Liver (tissue), 9 donors: ENCODE measurements around the gene THEMIS. TPM values are rescaled to one million over a fixed set of nuclear protein-coding genes. Genes with fewer than 3 reads are reported as not detected.

Experiments
- DNase-seq: peaks from one replicate; pipeline ENCODE4 v3.0.0-alpha.2; 2017; ENCODE audit warnings: low spot score
- H3K27ac ChIP-seq, 2 donors: one replicate each; pipeline ENCODE4 v1.7.0; 2013; ENCODE audit warnings: inconsistent platforms in 2 of 2, low read length in 2 of 2, control low read depth in 1 of 2, low read depth in 1 of 2, mild to moderate bottlenecking in 1 of 2
- H3K27me3 ChIP-seq, 4 donors: one replicate each; pipeline versions ENCODE4 v1.6.1 to v1.7.0; 2013; ENCODE audit warnings: low read length in 3 of 4, inconsistent platforms in 1 of 4, mild to moderate bottlenecking in 1 of 4, moderate library complexity in 1 of 4; ENCODE audit not compliant: control insufficient read depth in 4 of 4, insufficient read depth in 4 of 4
- H3K36me3 ChIP-seq, 4 donors: one replicate each; pipeline versions ENCODE4 v1.6.1 to v1.7.0; 2013; ENCODE audit warnings: low read length in 3 of 4, mild to moderate bottlenecking in 3 of 4, low read depth in 1 of 4, moderate library complexity in 1 of 4; ENCODE audit not compliant: control insufficient read depth in 4 of 4, insufficient read depth in 3 of 4
- H3K4me1 ChIP-seq, 4 donors: one replicate each; pipeline versions ENCODE4 v1.6.1 to v1.7.0; 2013; ENCODE audit warnings: low read length in 3 of 4, mild to moderate bottlenecking in 3 of 4, moderate library complexity in 1 of 4; ENCODE audit not compliant: control insufficient read depth in 4 of 4, insufficient read depth in 4 of 4
- H3K4me3 ChIP-seq, 3 donors: one replicate each; pipeline versions ENCODE4 v1.6.1 to v1.7.0; 2013; ENCODE audit warnings: low read length in 3 of 3, control low read depth in 1 of 3, low read depth in 1 of 3, mild to moderate bottlenecking in 1 of 3
- H3K9ac ChIP-seq, 2 donors: one replicate each; pipeline ENCODE4 v1.7.0; 2013; ENCODE audit warnings: low read length in 2 of 2, mild to moderate bottlenecking in 2 of 2, moderate library complexity in 2 of 2, control low read depth in 1 of 2, low read depth in 1 of 2
- H3K9me3 ChIP-seq, 4 donors: one replicate each; pipeline versions ENCODE4 v1.6.1 to v1.7.0; 2013; ENCODE audit warnings: low read length in 3 of 4; ENCODE audit not compliant: control insufficient read depth in 4 of 4
- FOXA1 ChIP-seq: IDR thresholded peaks from 2 replicates; pipeline ENCODE4 v1.6.1; 2016; ENCODE audit warnings: antibody characterized with exemption
- FOXA2 ChIP-seq: IDR thresholded peaks from 2 replicates; pipeline ENCODE4 v1.6.1; 2016; ENCODE audit warnings: antibody characterized with exemption
- GABPA ChIP-seq, 2 donors: IDR thresholded peaks in 1 of 2; conservative IDR thresholded peaks in 1 of 2; 2 replicates each; pipeline ENCODE4 v1.6.1; 2016; ENCODE audit warnings: antibody characterized with exemption in 2 of 2, mild to moderate bottlenecking in 1 of 2, moderate library complexity in 1 of 2
- HNF4A ChIP-seq, 2 donors: conservative IDR thresholded peaks; 2 replicates each; pipeline ENCODE4 v1.6.1; 2016; ENCODE audit warnings: antibody characterized with exemption in 2 of 2, mild to moderate bottlenecking in 2 of 2
- NR2F2 ChIP-seq: IDR thresholded peaks from 2 replicates; pipeline ENCODE4 v1.6.1; 2016; ENCODE audit warnings: antibody characterized with exemption
- RAD21 ChIP-seq, 2 donors: IDR thresholded peaks; 2 replicates each; pipeline ENCODE4 v1.6.1; 2016; ENCODE audit warnings: antibody characterized with exemption in 2 of 2, mild to moderate bottlenecking in 2 of 2
- RXRA ChIP-seq, 2 donors: IDR thresholded peaks; 2 replicates each; pipeline ENCODE4 v1.6.1; 2017 to 2018; ENCODE audit warnings: antibody characterized with exemption in 2 of 2, mild to moderate bottlenecking in 1 of 2
- SP1 ChIP-seq: IDR thresholded peaks from 2 replicates; pipeline ENCODE4 v1.6.1; 2018; ENCODE audit warnings: antibody characterized with exemption, mild to moderate bottlenecking
- TAF1 ChIP-seq: conservative IDR thresholded peaks from 2 replicates; pipeline ENCODE4 v1.6.1; 2016; ENCODE audit warnings: antibody characterized with exemption, mild to moderate bottlenecking
- YY1 ChIP-seq: IDR thresholded peaks from 2 replicates; pipeline ENCODE4 v1.6.1; 2016; ENCODE audit warnings: antibody characterized with exemption, mild to moderate bottlenecking
- WGBS: extraction: QIAGEN DNeasy Blood & Tissue Kit; methylation state at CpG from one replicate; pipeline ENCODE4 v1.1.7; 2013; 5-methylcytosine and 5-hydroxymethylcytosine counted together
- polyA plus RNA-seq, 2 donors: library from polyadenylated mRNA; stranded (reverse) in 1 of 2; unstranded in 1 of 2; fragments of 200-250 nt in 1 of 2; fragments of >200 nt in 1 of 2; fragmentation: Nextera tagmentation in 1 of 2; extraction: Ambion mirVana in 1 of 2; gene quantifications; one replicate each; pipeline versions ENCODE4 v1.2.1 to v1.2.3, GENCODE V29; 2013 to 2015
- total RNA-seq, 2 donors: library from RNA; depleted of rRNA; stranded (reverse); fragments of >200 nt; gene quantifications; one replicate each; pipeline ENCODE4 v1.2.3, GENCODE V29; 2014
- TF ChIP-seq, protein P1 (sequence below): fragments of 150-350 bp; IDR thresholded peaks from 2 replicates; pipeline ENCODE4 v1.5.1; 2017; ENCODE audit warnings: improper control_type of control experiment, low read depth, low read length; ENCODE audit not compliant: missing input control
- TF ChIP-seq, protein P2 (sequence below): IDR thresholded peaks from 2 replicates; pipeline ENCODE4 v1.6.1; 2016; ENCODE audit warnings: antibody characterized with exemption
- TF ChIP-seq, protein P3 (sequence below): IDR thresholded peaks from 2 replicates; pipeline ENCODE4 v1.6.1; 2016; ENCODE audit warnings: antibody characterized with exemption, mild to moderate bottlenecking
- TF ChIP-seq, protein P4 (sequence below): IDR thresholded peaks from 2 replicates; pipeline ENCODE4 v1.6.1; 2016; ENCODE audit warnings: antibody characterized with exemption
- donor health status: healthy.
- donor health status: healthy.
- donor health status: healthy.
- donor health status: healthy.
- donor health status: healthy.

Gene THEMIS
- total and polyA plus RNA-seq, 4 donors, result 0.05 to 0.59 (median 0.21) TPM

DNA sequence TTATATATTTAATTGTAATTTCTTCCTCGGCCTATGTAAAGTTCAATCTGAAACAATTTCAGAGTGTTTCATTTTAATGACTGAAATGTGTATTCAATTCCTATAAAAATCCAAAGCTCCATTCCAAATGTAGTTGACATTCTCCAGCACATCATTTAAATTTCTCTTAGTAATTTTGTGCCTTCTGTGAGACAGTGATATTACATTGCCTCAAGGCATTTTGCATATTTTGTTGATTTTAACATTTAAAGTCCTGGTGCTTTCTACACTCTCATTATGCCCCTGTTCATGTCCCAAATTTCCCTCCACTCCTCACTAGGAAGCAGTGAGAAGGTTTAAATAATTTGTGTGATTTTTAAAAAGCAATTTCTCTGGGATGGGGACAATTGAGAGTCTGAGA lies 34.1 kb upstream of the THEMIS start:
- Histone ChIP-seq H3K9me3 (peaks cover 6 to 9% (median 7%) of the 10 kb centered on the region in 4 donors), H3K9ac (no peak overlapping the region), H3K4me1 (no peaks in the 10 kb centered on the region), H3K27ac (no peak overlapping the region), H3K36me3 (no peaks in the 10 kb centered on the region), H3K27me3 (no peaks in the 10 kb centered on the region), H3K4me3 (no peak overlapping the region)
- 88% methylated on average over 1 of the region's 1 CpG for WGBS
- DNase-seq, result no peak
- TF ChIP-seq FOXA1 (no peak), HNF4A (conservative IDR thresholded peaks at IDR 0.05) (no peak), GABPA (IDR thresholded peaks at IDR 0.05 in 1 of 2, conservative IDR thresholded peaks at IDR 0.05 in 1 of 2) (no peak), RAD21 (IDR thresholded peaks at IDR 0.05) (no peak), RXRA (IDR thresholded peaks at IDR 0.05) (no peak), SP1 (no peak), NR2F2 (no peak), FOXA2 (no peak), YY1 (no peak), TAF1 (no peak)
- TF ChIP-seq, protein P1, sequence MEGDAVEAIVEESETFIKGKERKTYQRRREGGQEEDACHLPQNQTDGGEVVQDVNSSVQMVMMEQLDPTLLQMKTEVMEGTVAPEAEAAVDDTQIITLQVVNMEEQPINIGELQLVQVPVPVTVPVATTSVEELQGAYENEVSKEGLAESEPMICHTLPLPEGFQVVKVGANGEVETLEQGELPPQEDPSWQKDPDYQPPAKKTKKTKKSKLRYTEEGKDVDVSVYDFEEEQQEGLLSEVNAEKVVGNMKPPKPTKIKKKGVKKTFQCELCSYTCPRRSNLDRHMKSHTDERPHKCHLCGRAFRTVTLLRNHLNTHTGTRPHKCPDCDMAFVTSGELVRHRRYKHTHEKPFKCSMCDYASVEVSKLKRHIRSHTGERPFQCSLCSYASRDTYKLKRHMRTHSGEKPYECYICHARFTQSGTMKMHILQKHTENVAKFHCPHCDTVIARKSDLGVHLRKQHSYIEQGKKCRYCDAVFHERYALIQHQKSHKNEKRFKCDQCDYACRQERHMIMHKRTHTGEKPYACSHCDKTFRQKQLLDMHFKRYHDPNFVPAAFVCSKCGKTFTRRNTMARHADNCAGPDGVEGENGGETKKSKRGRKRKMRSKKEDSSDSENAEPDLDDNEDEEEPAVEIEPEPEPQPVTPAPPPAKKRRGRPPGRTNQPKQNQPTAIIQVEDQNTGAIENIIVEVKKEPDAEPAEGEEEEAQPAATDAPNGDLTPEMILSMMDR, result no peak
- TF ChIP-seq, protein P2, sequence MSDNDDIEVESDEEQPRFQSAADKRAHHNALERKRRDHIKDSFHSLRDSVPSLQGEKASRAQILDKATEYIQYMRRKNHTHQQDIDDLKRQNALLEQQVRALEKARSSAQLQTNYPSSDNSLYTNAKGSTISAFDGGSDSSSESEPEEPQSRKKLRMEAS, result no peak

DNA sequence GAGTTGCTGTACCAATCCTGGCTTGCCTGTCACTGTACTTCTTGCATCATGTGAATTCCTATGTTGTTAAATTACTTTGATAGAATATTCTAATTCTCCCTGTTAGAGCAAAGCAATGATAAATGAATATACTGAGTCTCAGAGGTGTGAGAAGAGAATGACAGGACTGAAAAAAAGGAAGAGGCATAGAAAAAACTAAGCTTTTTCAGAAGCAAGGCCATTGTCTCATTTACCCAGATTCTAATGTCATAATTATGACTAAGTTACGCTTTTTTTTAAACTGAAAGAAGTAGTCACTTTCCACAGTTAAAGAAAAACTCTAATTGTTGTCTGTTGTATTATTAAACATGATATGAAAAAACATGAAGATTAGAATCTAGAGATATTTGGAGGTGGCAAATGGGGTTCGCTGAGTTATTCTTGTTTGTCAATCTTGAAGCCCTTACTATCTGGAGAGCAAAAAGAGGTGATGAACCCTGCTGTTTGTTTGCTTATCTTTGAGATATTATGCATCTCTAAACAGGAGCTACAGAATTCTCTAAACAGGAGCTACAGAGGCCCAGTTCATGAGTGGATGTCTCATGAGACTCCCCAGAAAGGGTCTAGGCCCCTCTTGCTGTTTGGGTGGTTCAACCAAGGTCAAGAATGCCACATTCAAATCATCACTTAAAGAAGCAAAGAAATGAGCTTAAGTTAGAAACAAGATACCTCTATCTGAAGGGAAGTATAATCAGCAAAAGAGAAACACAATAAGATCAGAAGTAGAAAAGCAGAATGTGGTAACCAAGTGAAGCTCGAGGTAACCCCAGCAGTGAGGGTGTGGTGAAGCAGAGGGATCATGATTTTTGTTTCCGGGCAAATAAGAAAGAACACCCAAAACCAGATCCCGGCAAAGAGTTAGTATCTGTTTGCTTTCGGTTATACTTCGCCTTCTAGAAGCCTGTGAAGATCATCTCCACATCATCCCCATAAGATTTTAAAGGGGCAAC lies 33.3 kb upstream of the THEMIS start:
- H3K27ac ChIP-seq, result no peak overlapping the region
- no peaks in the 10 kb centered on the region for H3K4me1 ChIP-seq
- H3K9ac ChIP-seq, result no peak overlapping the region
- H3K4me3 ChIP-seq, result no peak overlapping the region
- 88% methylated on average over 7 of the region's 7 CpGs for WGBS
- no peak for TF ChIP-seq NR2F2
- TF ChIP-seq, protein P3, sequence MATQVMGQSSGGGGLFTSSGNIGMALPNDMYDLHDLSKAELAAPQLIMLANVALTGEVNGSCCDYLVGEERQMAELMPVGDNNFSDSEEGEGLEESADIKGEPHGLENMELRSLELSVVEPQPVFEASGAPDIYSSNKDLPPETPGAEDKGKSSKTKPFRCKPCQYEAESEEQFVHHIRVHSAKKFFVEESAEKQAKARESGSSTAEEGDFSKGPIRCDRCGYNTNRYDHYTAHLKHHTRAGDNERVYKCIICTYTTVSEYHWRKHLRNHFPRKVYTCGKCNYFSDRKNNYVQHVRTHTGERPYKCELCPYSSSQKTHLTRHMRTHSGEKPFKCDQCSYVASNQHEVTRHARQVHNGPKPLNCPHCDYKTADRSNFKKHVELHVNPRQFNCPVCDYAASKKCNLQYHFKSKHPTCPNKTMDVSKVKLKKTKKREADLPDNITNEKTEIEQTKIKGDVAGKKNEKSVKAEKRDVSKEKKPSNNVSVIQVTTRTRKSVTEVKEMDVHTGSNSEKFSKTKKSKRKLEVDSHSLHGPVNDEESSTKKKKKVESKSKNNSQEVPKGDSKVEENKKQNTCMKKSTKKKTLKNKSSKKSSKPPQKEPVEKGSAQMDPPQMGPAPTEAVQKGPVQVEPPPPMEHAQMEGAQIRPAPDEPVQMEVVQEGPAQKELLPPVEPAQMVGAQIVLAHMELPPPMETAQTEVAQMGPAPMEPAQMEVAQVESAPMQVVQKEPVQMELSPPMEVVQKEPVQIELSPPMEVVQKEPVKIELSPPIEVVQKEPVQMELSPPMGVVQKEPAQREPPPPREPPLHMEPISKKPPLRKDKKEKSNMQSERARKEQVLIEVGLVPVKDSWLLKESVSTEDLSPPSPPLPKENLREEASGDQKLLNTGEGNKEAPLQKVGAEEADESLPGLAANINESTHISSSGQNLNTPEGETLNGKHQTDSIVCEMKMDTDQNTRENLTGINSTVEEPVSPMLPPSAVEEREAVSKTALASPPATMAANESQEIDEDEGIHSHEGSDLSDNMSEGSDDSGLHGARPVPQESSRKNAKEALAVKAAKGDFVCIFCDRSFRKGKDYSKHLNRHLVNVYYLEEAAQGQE, result no peak
- TF ChIP-seq, protein P4, sequence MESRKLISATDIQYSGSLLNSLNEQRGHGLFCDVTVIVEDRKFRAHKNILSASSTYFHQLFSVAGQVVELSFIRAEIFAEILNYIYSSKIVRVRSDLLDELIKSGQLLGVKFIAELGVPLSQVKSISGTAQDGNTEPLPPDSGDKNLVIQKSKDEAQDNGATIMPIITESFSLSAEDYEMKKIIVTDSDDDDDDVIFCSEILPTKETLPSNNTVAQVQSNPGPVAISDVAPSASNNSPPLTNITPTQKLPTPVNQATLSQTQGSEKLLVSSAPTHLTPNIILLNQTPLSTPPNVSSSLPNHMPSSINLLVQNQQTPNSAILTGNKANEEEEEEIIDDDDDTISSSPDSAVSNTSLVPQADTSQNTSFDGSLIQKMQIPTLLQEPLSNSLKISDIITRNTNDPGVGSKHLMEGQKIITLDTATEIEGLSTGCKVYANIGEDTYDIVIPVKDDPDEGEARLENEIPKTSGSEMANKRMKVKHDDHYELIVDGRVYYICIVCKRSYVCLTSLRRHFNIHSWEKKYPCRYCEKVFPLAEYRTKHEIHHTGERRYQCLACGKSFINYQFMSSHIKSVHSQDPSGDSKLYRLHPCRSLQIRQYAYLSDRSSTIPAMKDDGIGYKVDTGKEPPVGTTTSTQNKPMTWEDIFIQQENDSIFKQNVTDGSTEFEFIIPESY, result no peak
- H3K27me3 ChIP-seq, result no peaks in the 10 kb centered on the region
- H3K9me3 ChIP-seq, result peaks cover 6 to 9% (median 7%) of the 10 kb centered on the region in 4 donors
- no peaks in the 10 kb centered on the region for H3K36me3 ChIP-seq
- no peak for DNase-seq
